B cell (primary cell): ENCODE measurements around the gene MRPL10. TPM values are rescaled to one million over a fixed set of nuclear protein-coding genes. Genes with fewer than 3 reads are reported as not detected.

Source experiments
- ATAC-seq: fragments of 200-7000 bp; cut with Tn5 transposase; one replicate; pipeline ENCODE4 v1.10.0; 2021; ENCODE audit warnings: low read depth, mild to moderate bottlenecking, moderate number of reproducible peaks, moderate library complexity
- CTCF ChIA-PET: fragments of 350-600 bp; sonication (Branson Sonifier 250); formaldehyde crosslinking; loops from one replicate; lab custom pipeline; 2021; ENCODE audit warnings: antibody characterized with exemption, inconsistent platforms; lab: Charles Lee
- POLR2A ChIA-PET: fragments of 350-600 bp; sonication (Branson Sonifier 250); formaldehyde crosslinking; loops from one replicate; lab custom pipeline; 2021; ENCODE audit warnings: antibody characterized with exemption; lab: Charles Lee
- DNase-seq: peaks from one replicate; pipeline ENCODE4 v3.0.0; 2013
- H2AFZ ChIP-seq: 2 replicates; pipeline ENCODE4 v1.6.1; 2012; ENCODE audit warnings: mild to moderate bottlenecking, low read depth, low read length; ENCODE audit not compliant: insufficient read depth, poor library complexity, severe bottlenecking
- H3K27ac ChIP-seq, 2 donors: 1 replicate in 1 of 2; 2 replicates in 1 of 2; pipeline ENCODE4 v1.5.1; 2012 to 2013; ENCODE audit warnings: low read length in 2 of 2, mild to moderate bottlenecking in 2 of 2, moderate library complexity in 1 of 2
- H3K27me3 ChIP-seq, 4 experiments: fragments of 200-600 bp in 1 of 4; sonication (generic) in 1 of 4; replicated peaks in 1 of 4; 1 replicate in 2 of 4; 2 replicates in 2 of 4; pipeline versions ENCODE4 v1.6.1 to v1.7.0; 2013 to 2016; ENCODE audit warnings: low read length in 3 of 4, mild to moderate bottlenecking in 2 of 4, mixed read lengths in 1 of 4, moderate library complexity in 1 of 4; ENCODE audit not compliant: insufficient read depth in 4 of 4, control insufficient read depth in 3 of 4; ENCODE audit errors: control extremely low read depth in 1 of 4
- H3K36me3 ChIP-seq, 2 experiments: replicated peaks in 1 of 2; 1 replicate in 1 of 2; 2 replicates in 1 of 2; pipeline versions ENCODE4 v1.6.1 to v1.7.1; 2013; ENCODE audit warnings: low read length in 1 of 2; ENCODE audit not compliant: insufficient read depth in 2 of 2, control insufficient read depth in 1 of 2; ENCODE audit errors: control extremely low read depth in 1 of 2, extremely low read depth in 1 of 2
- H3K4me1 ChIP-seq, 2 donors: fragments of 200-600 bp in 1 of 2; sonication (generic) in 1 of 2; 1 replicate in 1 of 2; 2 replicates in 1 of 2; pipeline versions ENCODE4 v1.5.1 to v1.6.1; 2013 to 2017; ENCODE audit warnings: low read length in 2 of 2; ENCODE audit not compliant: control insufficient read depth in 2 of 2, insufficient read depth in 2 of 2
- H3K4me2 ChIP-seq: replicated peaks from 2 replicates; pipeline ENCODE3; 2012; ENCODE audit warnings: mild to moderate bottlenecking, low read depth, low read length; ENCODE audit not compliant: poor library complexity, severe bottlenecking
- H3K4me3 ChIP-seq, 5 experiments: fragments of 200-600 bp in 1 of 5; sonication (generic) in 1 of 5; 1 replicate in 3 of 5; 2 replicates in 2 of 5; pipeline versions ENCODE4 v1.5.1 to v1.7.0; 2011 to 2016; ENCODE audit warnings: low read length in 4 of 5, mild to moderate bottlenecking in 4 of 5, low read depth in 2 of 5, control low read depth in 1 of 5, moderate library complexity in 1 of 5; ENCODE audit not compliant: insufficient read depth in 1 of 5; ENCODE audit errors: control extremely low read depth in 1 of 5, extremely low read depth in 1 of 5
- H3K79me2 ChIP-seq: fragments of 200-600 bp; sonication (generic); one replicate; pipeline ENCODE4 v1.6.0; 2016; ENCODE audit warnings: low read length; ENCODE audit not compliant: control insufficient read depth, insufficient read depth
- H3K9ac ChIP-seq: fragments of 200-600 bp; sonication (generic); 2 replicates; pipeline ENCODE4 v1.6.1; 2017; ENCODE audit warnings: mild to moderate bottlenecking, low read length, moderate library complexity
- H3K9me3 ChIP-seq, 3 donors: one replicate each; pipeline versions ENCODE4 v1.6.1 to v1.7.1; 2013; ENCODE audit warnings: low read length in 2 of 3; ENCODE audit not compliant: control insufficient read depth in 2 of 3, insufficient read depth in 1 of 3; ENCODE audit errors: control extremely low read depth in 1 of 3
- H4K20me1 ChIP-seq: 2 replicates; pipeline ENCODE4 v1.6.0; 2012; ENCODE audit warnings: mild to moderate bottlenecking, low read length; ENCODE audit not compliant: insufficient read depth, control insufficient read depth, poor library complexity, severe bottlenecking
- H3K27ac Mint-ChIP-seq: one replicate; pipeline ENCODE4 v1.8.0; 2021; ENCODE audit warnings: mixed read lengths
- H3K27me3 Mint-ChIP-seq: one replicate; pipeline ENCODE4 v1.8.0; 2021; ENCODE audit warnings: mixed read lengths
- H3K4me1 Mint-ChIP-seq: one replicate; pipeline ENCODE4 v1.8.0; 2021; ENCODE audit warnings: mixed read lengths
- H3K4me3 Mint-ChIP-seq: one replicate; pipeline ENCODE4 v1.8.0; 2021; ENCODE audit warnings: mixed read lengths
- H3K9me3 Mint-ChIP-seq: one replicate; pipeline ENCODE4 v1.8.0; 2022; ENCODE audit warnings: mixed read lengths; ENCODE audit not compliant: insufficient read depth
- CTCF ChIP-seq: fragments of 200-600 bp; IDR thresholded peaks from one replicate; pipeline ENCODE4 v1.8.0; 2022; ENCODE audit warnings: antibody characterized with exemption, mild to moderate bottlenecking
- EZH2 ChIP-seq: IDR thresholded peaks from 2 replicates; pipeline ENCODE4 v1.6.1; 2012; ENCODE audit warnings: borderline replicate concordance, low read depth, mild to moderate bottlenecking, moderate library complexity, low read length; ENCODE audit not compliant: insufficient read depth, poor library complexity, severe bottlenecking
- WGBS: methylation state at CpG from one replicate; pipeline ENCODE4 v1.1.5; 2013; ENCODE audit warnings: missing lambda C conversion rate; ENCODE audit not compliant: insufficient coverage; 5-methylcytosine and 5-hydroxymethylcytosine counted together
- intact Hi-C: fragments of 100-400 bp; cut with micrococcal nuclease; formaldehyde crosslinking; loops from one replicate; pipeline ENCODE4 v1.10.0; 2022
- polyA plus RNA-seq: library from polyadenylated mRNA; depleted of rRNA; stranded (reverse); fragments of >200 nt; gene quantifications from 2 replicates; pipeline ENCODE4 v1.2.3, GENCODE V29; 2012
- total RNA-seq, 2 donors: library from RNA; stranded (reverse); fragments of 120-200 nt in 1 of 2; gene quantifications; 1 replicate in 1 of 2; 2 replicates in 1 of 2; pipeline versions ENCODE4 v1.2.3 to v1.2.4, GENCODE V29; 2013 to 2022

Gene MRPL10
- total and polyA plus RNA-seq, 2 donors (not counting 1 experiment from before 2014, with no cell fraction given), result 34.8 to 39.4 TPM

GRCh38 chr17:47803201-47803600 is 28.1 kb downstream of the MRPL10 start:
- Histone ChIP-seq H4K20me1 (no peaks in the 10 kb centered on the region), H3K27me3 (peaks cover 0 to 4% (median 0%) of the 10 kb centered on the region in 4 experiments), H3K27ac (no peak overlapping the region), H3K36me3 (peaks cover 0 to 8% of the 10 kb centered on the region in 2 experiments), H3K4me2 (no peak overlapping the region), H2AFZ (no peak overlapping the region), H3K79me2 (no peaks in the 10 kb centered on the region), H3K9ac (no peak overlapping the region), H3K4me1 (no peaks in the 10 kb centered on the region), H3K9me3 (no peaks in the 10 kb centered on the region), H3K4me3 (no peak overlapping the region)
- TF ChIP-seq CTCF, result no peak
- TF ChIP-seq EZH2, result no peak
- ChIA-PET POLR2A (no interaction called here), CTCF (interaction anchor here (1.1 to 2.8 kb wide), 4 partner anchors 19 to 139 kb away, joined by 3 to 14 read pairs (median 6); no protein-coding TSS in a partner anchor)
- Mint-ChIP-seq H3K9me3 (no peaks in the 10 kb centered on the region), H3K27me3 (no peaks in the 10 kb centered on the region), H3K27ac (no peak overlapping the region), H3K4me1 (peaks cover 1% of the 10 kb centered on the region), H3K4me3 (no peak overlapping the region)
- WGBS, result 50% methylated on average over 1 of the region's 5 CpGs
- no peak for ATAC-seq
- no peak for DNase-seq
- intact Hi-C loops, result loop anchor here (2.0 to 10.0 kb wide), 2 partner anchors 26 to 108 kb away; partner anchors contain the start of gene TBKBP1

- Histone ChIP-seq H3K9ac (no peak overlapping the region), H3K9me3 (no peaks in the 10 kb centered on the region), H3K4me2 (no peak overlapping the region), H3K79me2 (no peaks in the 10 kb centered on the region), H3K27me3 (peaks cover 0 to 8% (median 0%) of the 10 kb centered on the region in 4 experiments), H3K4me3 (no peak overlapping the region), H4K20me1 (no peaks in the 10 kb centered on the region), H3K27ac (no peak overlapping the region), H3K4me1 (no peaks in the 10 kb centered on the region), H2AFZ (no peak overlapping the region), H3K36me3 (peaks cover 0 to 5% of the 10 kb centered on the region in 2 experiments)
- intact Hi-C loops, result loop anchor here (1.0 to 10.0 kb wide), 3 partner anchors 26 to 138 kb away; partner anchors contain the start of gene TBKBP1
- TF ChIP-seq CTCF (peak; percentile 71), EZH2 (no peak)
- WGBS, result 32% methylated on average over 8 of the region's 9 CpGs
- peak; percentile 79 for ATAC-seq
- peaks cover 1% of the 10 kb centered on the region for H3K4me1 Mint-ChIP-seq
- CTCF ChIA-PET, result interaction anchor here (0.6 to 2.8 kb wide), 12 partner anchors 20 to 726 kb away, joined by 3 to 14 read pairs (median 3); no protein-coding TSS in a partner anchor
- POLR2A ChIA-PET, result no interaction called here
- peaks cover 7% of the 10 kb centered on the region for H3K27me3 Mint-ChIP-seq
- no peaks in the 10 kb centered on the region for H3K9me3 Mint-ChIP-seq
- no peak overlapping the region for H3K4me3 Mint-ChIP-seq
- peak; percentile 68 for DNase-seq
- H3K27ac Mint-ChIP-seq, result no peak overlapping the region
These were observed 28.9 kb downstream of the MRPL10 start for GRCh38 chr17:47802341-47803022.
